Peyer's patch (tissue), 4 donors: ENCODE measurements around the gene MIPEP. TPM values are rescaled to one million over a fixed set of nuclear protein-coding genes. Genes with fewer than 3 reads are reported as not detected.

Experiments
- DNase-seq, 3 donors: peaks; one replicate each; pipeline ENCODE4 v3.0.0-alpha.2; 2017 to 2019
- H3K27ac ChIP-seq, 4 donors: fragments of 200-600 bp; sonication (generic); one replicate each; pipeline ENCODE4 v1.5.1; 2016 to 2019
- H3K27me3 ChIP-seq, 2 donors: fragments of 200-600 bp; sonication (generic); one replicate each; pipeline ENCODE4 v1.5.1; 2019
- H3K36me3 ChIP-seq, 3 donors: fragments of 200-600 bp; sonication (generic); one replicate each; pipeline ENCODE4 v1.5.1; 2016 to 2019
- H3K4me1 ChIP-seq, 4 donors: fragments of 200-600 bp; sonication (generic); one replicate each; pipeline ENCODE4 v1.5.1; 2016 to 2019
- H3K4me3 ChIP-seq, 4 donors: fragments of 200-600 bp; sonication (generic); 1 replicate in 3 of 4; 2 replicates in 1 of 4; pipeline ENCODE4 v1.5.1; 2016 to 2019; ENCODE audit warnings: mild to moderate bottlenecking in 1 of 4
- H3K9me3 ChIP-seq, 4 donors: fragments of 200-600 bp; sonication (generic); one replicate each; pipeline ENCODE4 v1.5.1; 2016 to 2019; ENCODE audit warnings: mild to moderate bottlenecking in 1 of 4
- POLR2A ChIP-seq, 2 donors: fragments of 450-650 bp; IDR thresholded peaks; one replicate each; pipeline ENCODE4 v1.5.1; 2017; ENCODE audit warnings: antibody characterized with exemption in 2 of 2, mild to moderate bottlenecking in 2 of 2, moderate library complexity in 2 of 2
- small RNA-seq, 2 donors: library from RNA; depleted of rRNA; stranded (forward); fragments of <200 nt; gene quantifications; one replicate each; pipeline ENCODE3, GENCODE V24; 2016
- total RNA-seq, 4 donors: library from RNA; depleted of rRNA; stranded (reverse); fragments of >200 nt; gene quantifications; one replicate each; pipeline ENCODE4 v1.1.0, GENCODE V29; 2016
- TF ChIP-seq, protein P1 (sequence below), 6 experiments: fragments of 450-650 bp in 4 of 6; fragments of 200-600 bp in 2 of 6; sonication (generic) in 1 of 6; IDR thresholded peaks; one replicate each; pipeline ENCODE4 v1.5.1; 2017 to 2019; ENCODE audit warnings: antibody characterized with exemption in 6 of 6, mild to moderate bottlenecking in 3 of 6, moderate library complexity in 1 of 6

Gene MIPEP
- total RNA-seq, 4 donors from 2014 or later, result 10.7 to 17.0 (median 12.5) TPM

DNA sequence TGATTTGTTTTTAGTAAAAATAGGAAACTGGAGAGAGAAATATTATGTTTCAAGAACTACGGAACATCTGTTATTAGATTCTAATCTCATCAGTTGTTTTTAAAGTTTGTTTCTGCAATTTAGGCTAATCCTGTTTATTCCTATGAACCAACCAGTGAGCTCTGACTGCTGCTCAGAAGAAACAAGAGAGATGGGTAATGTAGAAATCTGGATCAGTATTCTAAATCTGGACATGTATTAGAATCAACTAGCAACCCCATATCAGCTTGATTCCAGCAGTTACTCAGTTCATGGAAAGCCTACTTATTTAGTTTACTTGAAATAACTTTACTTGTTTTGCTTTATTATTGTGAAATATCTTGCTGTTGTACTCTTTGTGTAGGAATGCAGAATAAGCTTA is 203.8 kb downstream of the MIPEP start:
- DNase-seq, result no peak
- Histone ChIP-seq H3K36me3 (no peaks in the 10 kb centered on the region), H3K9me3 (no peaks in the 10 kb centered on the region), H3K27me3 (no peaks in the 10 kb centered on the region), H3K4me3 (no peak overlapping the region), H3K4me1 (no peaks in the 10 kb centered on the region), H3K27ac (no peak overlapping the region)
- no peak for TF ChIP-seq POLR2A (IDR thresholded peaks at IDR 0.05)
- TF ChIP-seq, protein P1, sequence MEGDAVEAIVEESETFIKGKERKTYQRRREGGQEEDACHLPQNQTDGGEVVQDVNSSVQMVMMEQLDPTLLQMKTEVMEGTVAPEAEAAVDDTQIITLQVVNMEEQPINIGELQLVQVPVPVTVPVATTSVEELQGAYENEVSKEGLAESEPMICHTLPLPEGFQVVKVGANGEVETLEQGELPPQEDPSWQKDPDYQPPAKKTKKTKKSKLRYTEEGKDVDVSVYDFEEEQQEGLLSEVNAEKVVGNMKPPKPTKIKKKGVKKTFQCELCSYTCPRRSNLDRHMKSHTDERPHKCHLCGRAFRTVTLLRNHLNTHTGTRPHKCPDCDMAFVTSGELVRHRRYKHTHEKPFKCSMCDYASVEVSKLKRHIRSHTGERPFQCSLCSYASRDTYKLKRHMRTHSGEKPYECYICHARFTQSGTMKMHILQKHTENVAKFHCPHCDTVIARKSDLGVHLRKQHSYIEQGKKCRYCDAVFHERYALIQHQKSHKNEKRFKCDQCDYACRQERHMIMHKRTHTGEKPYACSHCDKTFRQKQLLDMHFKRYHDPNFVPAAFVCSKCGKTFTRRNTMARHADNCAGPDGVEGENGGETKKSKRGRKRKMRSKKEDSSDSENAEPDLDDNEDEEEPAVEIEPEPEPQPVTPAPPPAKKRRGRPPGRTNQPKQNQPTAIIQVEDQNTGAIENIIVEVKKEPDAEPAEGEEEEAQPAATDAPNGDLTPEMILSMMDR (IDR thresholded peaks at IDR 0.05), result no peak

GRCh38 chr13:23684647-23685046 is 204.6 kb downstream of the MIPEP start:
- TF ChIP-seq, protein P1 (IDR thresholded peaks at IDR 0.05), result no peak
- TF ChIP-seq POLR2A (IDR thresholded peaks at IDR 0.05), result no peak
- Histone ChIP-seq H3K4me1 (no peaks in the 10 kb centered on the region), H3K9me3 (no peaks in the 10 kb centered on the region), H3K36me3 (no peaks in the 10 kb centered on the region), H3K27me3 (no peaks in the 10 kb centered on the region), H3K4me3 (no peak overlapping the region), H3K27ac (no peak overlapping the region)
- no peak for DNase-seq

GRCh38 chr13:23683084-23683483 is 206.1 kb downstream of the MIPEP start:
- Histone ChIP-seq H3K4me1 (no peaks in the 10 kb centered on the region), H3K36me3 (no peaks in the 10 kb centered on the region), H3K27ac (no peak overlapping the region), H3K9me3 (no peaks in the 10 kb centered on the region), H3K4me3 (no peak overlapping the region), H3K27me3 (no peaks in the 10 kb centered on the region)
- TF ChIP-seq, protein P1 (IDR thresholded peaks at IDR 0.05), result no peak
- TF ChIP-seq POLR2A (IDR thresholded peaks at IDR 0.05), result no peak
- no peak for DNase-seq

DNA sequence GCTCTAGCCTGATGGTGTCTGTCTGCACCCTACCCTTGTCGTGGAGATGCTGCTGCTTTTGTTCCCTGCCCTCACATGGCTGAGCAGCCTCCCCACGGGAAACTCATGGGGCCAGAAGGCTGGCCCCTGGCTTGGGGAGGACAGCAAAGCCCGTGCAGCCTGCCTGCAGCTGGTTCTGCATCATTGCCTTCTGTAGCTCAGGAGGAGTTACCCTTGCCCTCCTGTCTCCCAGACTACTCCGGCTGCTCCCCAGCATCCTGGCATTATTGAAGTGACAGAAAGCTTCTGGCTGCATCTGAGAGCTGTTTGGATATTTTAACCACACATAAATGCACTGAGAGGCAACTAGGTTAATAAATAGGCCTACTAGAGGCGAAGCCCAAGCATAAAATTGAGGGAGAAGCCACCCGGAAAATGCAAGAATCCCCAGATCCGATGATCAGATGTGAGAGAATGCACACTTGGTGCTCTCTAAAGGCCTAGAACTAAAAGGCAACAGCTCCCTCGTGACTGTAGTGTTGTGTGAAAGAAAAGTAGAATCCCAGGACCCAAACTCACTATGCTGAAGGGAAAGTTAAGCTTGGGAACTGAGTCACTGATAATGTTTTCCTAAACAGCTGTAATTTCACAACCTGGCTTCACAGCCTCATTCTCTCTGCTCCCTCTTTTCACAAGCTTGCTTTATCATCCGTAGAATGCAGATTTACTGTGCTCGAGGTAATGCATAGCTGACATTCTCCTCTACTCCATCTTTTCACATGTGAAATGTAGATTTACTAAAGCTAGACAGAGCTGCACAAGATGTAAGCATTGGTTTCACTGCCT is 208.1 kb downstream of the MIPEP start:
- no peak for DNase-seq
- no peaks in the 10 kb centered on the region for H3K9me3 ChIP-seq
- no peaks in the 10 kb centered on the region for H3K27me3 ChIP-seq
- TF ChIP-seq POLR2A (IDR thresholded peaks at IDR 0.05), result no peak
- no peak overlapping the region for H3K4me3 ChIP-seq
- H3K36me3 ChIP-seq, result no peaks in the 10 kb centered on the region
- H3K4me1 ChIP-seq, result no peaks in the 10 kb centered on the region
- no peak overlapping the region for H3K27ac ChIP-seq

Small RNAs within 50 kb of the gene (small RNA-seq; reads per million reads assigned to genes)
- gene MTCO3P2, result 0 reads per million in 2 donors

Other genes with a start within 250 kb of the MIPEP start
- under 1 TPM in 1 of 4 donors, not detected in 3; 0.80 TPM for gene C1QTNF9B, start 8.1 kb upstream of the MIPEP start, total RNA-seq